Psoas muscle (tissue), 8 donors: ENCODE data around the gene MRPS24. TPM values are rescaled to one million over a fixed set of nuclear protein-coding genes. Genes with fewer than 3 reads are reported as not detected.
"Not testable (repeated sequence)": the region's sequence is repeated elsewhere in the genome, so short reads cannot be mapped to it uniquely, and the experiment has no call there.

Experiments used
- ATAC-seq, 4 donors: fragments of 200-7000 bp; cut with Tn5 transposase; one replicate each; pipeline ENCODE4 v1.9.1; 2020; ENCODE audit warnings: moderate library complexity in 3 of 4, mild to moderate bottlenecking in 2 of 4
- DNase-seq, 2 donors: peaks; one replicate each; pipeline ENCODE4 v3.0.0-alpha.2; 2020
- H3K27ac ChIP-seq: fragments of 200-600 bp; one replicate; pipeline ENCODE4 v1.8.0; 2022
- H3K27me3 ChIP-seq, 3 donors: fragments of 200-600 bp in 1 of 3; one replicate each; pipeline versions ENCODE4 v1.6.1 to v1.8.0; 2013 to 2022; ENCODE audit warnings: low read length in 2 of 3, mild to moderate bottlenecking in 2 of 3, moderate library complexity in 1 of 3; ENCODE audit not compliant: insufficient read depth in 3 of 3
- H3K36me3 ChIP-seq, 2 donors: fragments of 200-600 bp in 1 of 2; one replicate each; pipeline versions ENCODE4 v1.6.1 to v1.8.0; 2013 to 2022; ENCODE audit warnings: low read depth in 1 of 2, mild to moderate bottlenecking in 1 of 2, moderate library complexity in 1 of 2; ENCODE audit not compliant: insufficient read depth in 1 of 2
- H3K4me1 ChIP-seq: fragments of 200-600 bp; one replicate; pipeline ENCODE4 v1.8.0; 2022
- H3K4me3 ChIP-seq: fragments of 200-600 bp; one replicate; pipeline ENCODE4 v1.8.0; 2022; ENCODE audit warnings: mild to moderate bottlenecking
- H3K9me3 ChIP-seq: fragments of 200-600 bp; one replicate; pipeline ENCODE4 v1.8.0; 2022
- CTCF ChIP-seq: fragments of 200-600 bp; IDR thresholded peaks from one replicate; pipeline ENCODE4 v1.8.0; 2022; ENCODE audit warnings: antibody characterized with exemption
- WGBS, 3 donors: extraction: QIAGEN DNeasy Blood & Tissue Kit; methylation state at CpG; one replicate each; pipeline versions ENCODE4 v1.1.6 to v1.1.7; 2013; 5-methylcytosine and 5-hydroxymethylcytosine counted together
- intact Hi-C, 2 donors: fragments of 100-400 bp; cut with DNase I; formaldehyde crosslinking; loops; one replicate each; pipeline versions ENCODE4 v1.11.0 to v1.14.2; 2022
- polyA plus RNA-seq, 3 donors: library from polyadenylated mRNA; stranded (reverse); fragments of 200-250 nt; gene quantifications; one replicate each; pipeline ENCODE4 v1.2.3, GENCODE V29; 2013
- total RNA-seq, 4 donors: library from RNA; stranded (reverse); fragmentation: NEBNext Ultra II Directional in 2 of 4; extraction: Animal tissue kit (Norgen Biotek cat#: 25700) in 2 of 4; gene quantifications; one replicate each; pipeline versions ENCODE4 v1.2.1 to v1.2.4, GENCODE V29; 2021 to 2023
- donor health status: healthy with polysubstance abuse.
- donor health status: DM: no; HTN: no; CAD: no; lungs with moderate emphysema.
- donor health status: Bipolar disorder and iron deficiency.
- donor health status: healthy.
- donor health status: DM: yes; HTN: yes; CAD: no.
- donor health status: DM: no; HTN: no; CAD: no.
- donor health status: DM: no; HTN: no; CAD: no.
- donor health status: DM: yes; HTN: yes; CAD: no.

MRPS24 gene
- total and polyA plus RNA-seq, 7 donors: 173 to 430 (median 200) TPM

GRCh38 chr7:43823941-43824340 is 45.4 kb downstream of the MRPS24 start:
- no peaks in the 10 kb centered on the region for H3K27me3 ChIP-seq
- no peak overlapping the region for H3K27ac ChIP-seq
- no peaks in the 10 kb centered on the region for H3K9me3 ChIP-seq
- TF ChIP-seq CTCF: no peak
- intact Hi-C loops: no loop called here
- H3K4me3 ChIP-seq: no peak overlapping the region
- no peak for ATAC-seq
- 84 to 88% (median 87%) methylated on average over 6 of the region's 6 CpGs for WGBS, 3 donors
- DNase-seq: no peak
- no peaks in the 10 kb centered on the region for H3K4me1 ChIP-seq
- no peaks in the 10 kb centered on the region for H3K36me3 ChIP-seq

- 92 to 94% (median 93%) methylated on average over 7 of the region's 7 CpGs for WGBS, 3 donors
- H3K27me3 ChIP-seq, DNase-seq, H3K4me1 ChIP-seq, ATAC-seq, H3K4me3 ChIP-seq, intact Hi-C loops, H3K36me3 ChIP-seq, H3K9me3 ChIP-seq, H3K27ac ChIP-seq: not testable (repeated sequence)
Measured at GRCh38 chr7:43823425-43823824, 45.9 kb downstream of the MRPS24 start.

Other genes with a start within 250 kb of the MRPS24 start
- 10 to 100 TPM; 41.5 to 60.7 (median 53.9) TPM for gene COA1, start 140.0 kb downstream of the MRPS24 start, total RNA-seq
- 10 to 100 TPM; 60.5 to 74.9 (median 74.6) TPM for gene COA1, start 140.0 kb downstream of the MRPS24 start, polyA plus RNA-seq
- 10 to 100 TPM; 35.8 to 50.9 (median 40.2) TPM for gene BLVRA, start 110.8 kb downstream of the MRPS24 start, total RNA-seq
- 10 to 100 TPM; 36.1 to 52.9 (median 49.7) TPM for gene BLVRA, start 110.8 kb downstream of the MRPS24 start, polyA plus RNA-seq
- gene URGCP, start 37.1 kb upstream of the MRPS24 start, total RNA-seq: 10 to 100 TPM; 41.3 to 54.4 (median 44.8) TPM
- 10 to 100 TPM; 19.2 to 31.8 (median 22.4) TPM for gene URGCP, start 37.1 kb upstream of the MRPS24 start, polyA plus RNA-seq
- gene UBE2D4, start 56.9 kb upstream of the MRPS24 start, total RNA-seq: 10 to 100 TPM; 54.2 to 78.8 (median 69.1) TPM
- gene UBE2D4, start 56.9 kb upstream of the MRPS24 start, polyA plus RNA-seq: 100 to 1,000 TPM in 1 of 3 donors, 10 to 100 TPM in 2; 50.2 to 118 (median 61.1) TPM
- gene SPDYE1, start 128.4 kb upstream of the MRPS24 start, total RNA-seq: not detected
- gene SPDYE1, start 128.4 kb upstream of the MRPS24 start, polyA plus RNA-seq: not detected
- 10 to 100 TPM; 33.4 to 45.1 (median 38.7) TPM for gene DBNL, start 175.2 kb upstream of the MRPS24 start, total RNA-seq
- 10 to 100 TPM; 35.5 to 66.7 (median 53.0) TPM for gene DBNL, start 175.2 kb upstream of the MRPS24 start, polyA plus RNA-seq
- gene PGAM2, start 196.1 kb upstream of the MRPS24 start, total RNA-seq: 100 to 1,000 TPM; 214 to 449 (median 298) TPM
- 1,000 to 10,000 TPM in 1 of 3 donors, 100 to 1,000 TPM in 2; 285 to 1,581 (median 569) TPM for gene PGAM2, start 196.1 kb upstream of the MRPS24 start, polyA plus RNA-seq
- gene POLM, start 213.0 kb upstream of the MRPS24 start, total RNA-seq: 10 to 100 TPM in 3 of 4 donors, 1 to 10 TPM in 1; 7.7 to 13.1 (median 10.4) TPM
- gene POLM, start 213.0 kb upstream of the MRPS24 start, polyA plus RNA-seq: 1 to 10 TPM; 7.1 to 9.6 (median 7.1) TPM
- gene AEBP1, start 234.8 kb upstream of the MRPS24 start, total RNA-seq: 10 to 100 TPM in 3 of 4 donors, 1 to 10 TPM in 1; 6.9 to 22.0 (median 14.6) TPM
- gene AEBP1, start 234.8 kb upstream of the MRPS24 start, polyA plus RNA-seq: 1 to 10 TPM; 2.8 to 7.8 (median 5.9) TPM